ENCODE data around the gene IRF2BP2.

Gene IRF2BP2

GRCh38 chr1:234634387-234634786 lies 24.4 kb upstream of the IRF2BP2 start:
- no peak for DNase-seq (ENCODE audit: low read depth, low spot score)

GRCh38 chr1:234633246-234634003 lies 23.4 kb upstream of the IRF2BP2 start:
- DNase-seq (ENCODE audit: low read depth, low spot score) = no peak

- no peak for DNase-seq (ENCODE audit: low read depth, low spot score)
These were observed 22.2 kb upstream of the IRF2BP2 start for GRCh38 chr1:234632225-234632624.

GRCh38 chr1:234631721-234632125 lies 21.7 kb upstream of the IRF2BP2 start:
- DNase-seq (ENCODE audit: low read depth, low spot score) = peak; percentile 93

- DNase-seq (ENCODE audit: low read depth, low spot score) = no peak
These were observed 19.0 kb upstream of the IRF2BP2 start for GRCh38 chr1:234629026-234629425.

GRCh38 chr1:234628089-234628488 lies 18.1 kb upstream of the IRF2BP2 start:
- no peak for DNase-seq (ENCODE audit: low read depth, low spot score)

GRCh38 chr1:234627009-234627950 lies 17.3 kb upstream of the IRF2BP2 start:
- no peak for DNase-seq (ENCODE audit: low read depth, low spot score)

GRCh38 chr1:234626391-234626790 lies 16.4 kb upstream of the IRF2BP2 start:
- no peak for DNase-seq (ENCODE audit: low read depth, low spot score)

GRCh38 chr1:234624724-234625117 lies 14.7 kb upstream of the IRF2BP2 start:
- DNase-seq (ENCODE audit: low read depth, low spot score) = no peak

GRCh38 chr1:234621657-234622335 lies 11.8 kb upstream of the IRF2BP2 start:
- peak; percentile 92 for DNase-seq (ENCODE audit: low read depth, low spot score)

- no peak for DNase-seq (ENCODE audit: low read depth, low spot score)
These were observed 11.1 kb upstream of the IRF2BP2 start for GRCh38 chr1:234621127-234621468.

- DNase-seq (ENCODE audit: low read depth, low spot score) = no peak
These were observed 10.5 kb upstream of the IRF2BP2 start for GRCh38 chr1:234620272-234621126.

GRCh38 chr1:234619794-234620247 lies 9.8 kb upstream of the IRF2BP2 start:
- DNase-seq (ENCODE audit: low read depth, low spot score) = no peak

- no peak for DNase-seq (ENCODE audit: low read depth, low spot score)
These were observed 9.1 kb upstream of the IRF2BP2 start for GRCh38 chr1:234619071-234619480.

- DNase-seq (ENCODE audit: low read depth, low spot score) = no peak
These were observed 8.7 kb upstream of the IRF2BP2 start for GRCh38 chr1:234618737-234619049.

- DNase-seq (ENCODE audit: low read depth, low spot score) = no peak
These were observed 8.2 kb upstream of the IRF2BP2 start for GRCh38 chr1:234617986-234618736.

- no peak for DNase-seq (ENCODE audit: low read depth, low spot score)
These were observed 7.4 kb upstream of the IRF2BP2 start for GRCh38 chr1:234617131-234617985.

- no peak for DNase-seq (ENCODE audit: low read depth, low spot score)
These were observed 6.7 kb upstream of the IRF2BP2 start for GRCh38 chr1:234616644-234617043.

GRCh38 chr1:234614081-234614489 lies 4.1 kb upstream of the IRF2BP2 start:
- no peak for DNase-seq (ENCODE audit: low read depth, low spot score)
